Trophoblast cell (in vitro differentiated cells and primary cell): ENCODE results near the gene KAT6B.

ENCODE experiments used
- DNase-seq, 2 donors: peaks; one replicate each; pipeline ENCODE4 v3.0.0-alpha.2; 2016
- H2AFZ ChIP-seq: 2 replicates; pipeline ENCODE4 v1.6.1; 2013; ENCODE audit warnings: low read length, moderate library complexity, mild to moderate bottlenecking; ENCODE audit not compliant: insufficient read depth, poor library complexity
- H2AK5ac ChIP-seq: 2 replicates; pipeline ENCODE4 v1.6.1; 2013; ENCODE audit warnings: mild to moderate bottlenecking, low read length
- H2BK120ac ChIP-seq: 2 replicates; pipeline ENCODE4 v1.6.1; 2013; ENCODE audit warnings: low read length, mild to moderate bottlenecking, moderate library complexity; ENCODE audit not compliant: insufficient read depth, poor library complexity
- H2BK12ac ChIP-seq: 2 replicates; pipeline ENCODE4 v1.6.1; 2013; ENCODE audit warnings: mild to moderate bottlenecking, low read length, moderate library complexity
- H2BK5ac ChIP-seq: 2 replicates; pipeline ENCODE4 v1.6.1; 2013; ENCODE audit warnings: low read length, low read depth, moderate library complexity, mild to moderate bottlenecking; ENCODE audit not compliant: poor library complexity
- H3K14ac ChIP-seq: 2 replicates; pipeline ENCODE4 v1.6.1; 2013; ENCODE audit warnings: mild to moderate bottlenecking, low read length
- H3K18ac ChIP-seq: 2 replicates; pipeline ENCODE4 v1.6.1; 2013; ENCODE audit warnings: mild to moderate bottlenecking, low read length
- H3K23ac ChIP-seq: 2 replicates; pipeline ENCODE4 v1.6.1; 2013; ENCODE audit warnings: low read length
- H3K27ac ChIP-seq: 2 replicates; pipeline ENCODE4 v1.5.1; 2013; ENCODE audit warnings: low read depth, mild to moderate bottlenecking, inconsistent platforms, low read length, moderate library complexity
- H3K27me3 ChIP-seq: 2 replicates; pipeline ENCODE4 v1.6.1; 2013; ENCODE audit warnings: inconsistent platforms, mild to moderate bottlenecking, low read length, moderate library complexity; ENCODE audit not compliant: insufficient read depth
- H3K36me3 ChIP-seq, 2 experiments: 1 replicate in 1 of 2; 2 replicates in 1 of 2; pipeline ENCODE4 v1.6.1; 2013; ENCODE audit warnings: low read length in 2 of 2, mild to moderate bottlenecking in 2 of 2, moderate library complexity in 1 of 2; ENCODE audit not compliant: insufficient read depth in 2 of 2, control insufficient read depth in 1 of 2
- H3K4ac ChIP-seq: 2 replicates; pipeline ENCODE4 v1.6.1; 2013; ENCODE audit warnings: low read depth, mild to moderate bottlenecking, low read length, moderate library complexity
- H3K4me1 ChIP-seq, 2 experiments: 1 replicate in 1 of 2; 2 replicates in 1 of 2; pipeline ENCODE4 v1.6.1; 2013; ENCODE audit warnings: low read length in 2 of 2, mild to moderate bottlenecking in 2 of 2, moderate library complexity in 1 of 2; ENCODE audit not compliant: insufficient read depth in 2 of 2, control insufficient read depth in 1 of 2
- H3K4me2 ChIP-seq: 2 replicates; pipeline ENCODE4 v1.6.1; 2013; ENCODE audit warnings: inconsistent platforms, mild to moderate bottlenecking, low read length, moderate library complexity
- H3K4me3 ChIP-seq: 2 replicates; pipeline ENCODE4 v1.5.1; 2013; ENCODE audit warnings: mild to moderate bottlenecking, low read depth, low read length, inconsistent platforms
- H3K79me1 ChIP-seq: one replicate; pipeline ENCODE4 v1.6.1; 2013; ENCODE audit warnings: low read length
- H3K79me2 ChIP-seq: 2 replicates; pipeline ENCODE4 v1.6.1; 2013; ENCODE audit warnings: low read length, mild to moderate bottlenecking; ENCODE audit not compliant: control insufficient read depth, insufficient read depth, poor library complexity
- H3K9ac ChIP-seq: 2 replicates; pipeline ENCODE4 v1.6.1; 2013; ENCODE audit warnings: mild to moderate bottlenecking, low read length
- H3K9me3 ChIP-seq: 2 replicates; pipeline ENCODE4 v1.6.1; 2013; ENCODE audit warnings: low read depth, mild to moderate bottlenecking, control low read depth, inconsistent platforms, low read length; ENCODE audit not compliant: insufficient read depth
- H4K12ac ChIP-seq: 2 replicates; pipeline ENCODE4 v1.6.1; 2013; ENCODE audit warnings: low read depth, mild to moderate bottlenecking, low read length, moderate library complexity
- H4K8ac ChIP-seq: 2 replicates; pipeline ENCODE4 v1.6.1; 2013; ENCODE audit warnings: low read depth, mild to moderate bottlenecking, low read length, moderate library complexity
- H4K91ac ChIP-seq: one replicate; pipeline ENCODE4 v1.6.1; 2013; ENCODE audit warnings: low read depth, mild to moderate bottlenecking, low read length, moderate library complexity
- WGBS: extraction: QIAGEN DNeasy Blood & Tissue Kit; methylation state at CpG from one replicate; pipeline ENCODE4 v1.1.7; 2013; ENCODE audit warnings: missing lambda C conversion rate; ENCODE audit not compliant: insufficient read length, insufficient coverage; ENCODE audit errors: extremely low coverage; 5-methylcytosine and 5-hydroxymethylcytosine counted together

Gene KAT6B

DNA sequence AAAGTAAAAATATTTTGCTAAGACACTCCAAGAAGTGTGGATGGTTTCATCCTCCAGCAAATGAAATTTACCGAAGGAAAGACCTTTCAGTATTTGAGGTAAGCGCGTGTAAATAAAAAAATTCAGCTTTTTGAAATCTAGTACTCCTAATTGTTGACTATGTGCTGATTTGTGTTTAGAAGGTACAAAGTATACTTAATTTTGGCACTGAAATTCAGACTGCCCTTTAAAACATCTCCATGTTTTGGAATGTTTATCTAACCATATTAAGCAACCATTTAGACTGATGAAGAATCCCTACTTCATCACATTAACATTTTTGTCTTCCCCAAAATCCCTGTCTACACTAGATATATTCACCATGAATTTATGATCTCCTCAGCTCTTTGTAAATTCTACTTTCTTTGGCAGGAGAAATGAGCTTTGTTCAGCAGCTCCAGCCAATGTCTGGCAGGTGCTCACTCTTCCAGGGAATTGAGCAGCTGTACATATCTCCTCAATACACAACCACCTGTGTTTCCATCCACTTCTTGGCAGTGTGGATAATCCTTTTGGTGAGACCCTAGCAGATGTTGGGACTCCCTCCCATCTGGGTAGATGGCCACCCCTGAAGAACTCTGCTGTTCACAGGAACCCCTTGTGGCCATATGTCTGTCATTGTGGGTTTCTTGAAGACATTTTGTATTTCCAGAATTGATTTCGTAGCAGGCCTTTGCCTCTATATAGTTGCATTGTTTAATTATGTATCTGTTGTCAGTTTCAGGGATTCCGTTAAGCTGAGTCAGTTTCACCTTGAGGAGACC is 155.6 kb downstream of the KAT6B start:
- H2AFZ ChIP-seq: no peak overlapping the region
- H3K79me2 ChIP-seq: no peaks in the 10 kb centered on the region
- H2AK5ac ChIP-seq: no peak overlapping the region
- H3K23ac ChIP-seq: no peak overlapping the region
- no peak overlapping the region for H3K4me3 ChIP-seq
- H3K14ac ChIP-seq: no peak overlapping the region
- no peak overlapping the region for H3K18ac ChIP-seq
- H3K27me3 ChIP-seq: no peaks in the 10 kb centered on the region
- H3K9ac ChIP-seq: no peak overlapping the region
- no peak overlapping the region for H3K27ac ChIP-seq
- no peak for DNase-seq
- peaks cover 0 to 1% of the 10 kb centered on the region in 2 experiments for H3K36me3 ChIP-seq
- no peak overlapping the region for H2BK12ac ChIP-seq
- no peak overlapping the region for H3K4me2 ChIP-seq
- H3K9me3 ChIP-seq: no peaks in the 10 kb centered on the region
- no peak overlapping the region for H4K8ac ChIP-seq
- no peaks in the 10 kb centered on the region for H3K4me1 ChIP-seq
- H3K4ac ChIP-seq: no peak overlapping the region
- no peak overlapping the region for H4K91ac ChIP-seq
- no peak overlapping the region for H4K12ac ChIP-seq
- WGBS: no CpG with 5 or more reads among the region's 5 CpGs
- H3K79me1 ChIP-seq: no peaks in the 10 kb centered on the region
- H2BK5ac ChIP-seq: no peak overlapping the region
- H2BK120ac ChIP-seq: no peak overlapping the region

DNA sequence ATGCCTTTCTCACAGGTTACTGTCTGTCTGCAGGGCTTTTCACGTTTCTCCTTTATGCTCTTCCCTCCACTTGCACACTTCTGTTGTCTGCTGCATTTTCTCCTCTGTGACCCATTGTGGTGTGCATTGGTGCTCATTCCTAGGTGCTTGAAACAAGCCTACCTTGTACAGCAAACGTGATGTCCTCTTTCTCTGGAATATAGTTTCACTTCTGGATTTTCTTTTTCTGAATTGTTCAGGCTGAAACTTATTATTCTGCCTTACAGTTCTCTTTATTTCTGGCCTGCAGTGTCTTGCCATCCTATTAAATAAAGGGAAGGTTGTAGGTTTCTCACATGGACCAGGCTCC is 156.2 kb downstream of the KAT6B start:
- Histone ChIP-seq H3K9ac (no peak overlapping the region), H3K79me2 (no peaks in the 10 kb centered on the region), H3K36me3 (peaks cover 0 to 1% of the 10 kb centered on the region in 2 experiments), H2BK5ac (no peak overlapping the region), H3K4ac (no peak overlapping the region), H3K27me3 (no peaks in the 10 kb centered on the region), H4K91ac (no peak overlapping the region), H2BK120ac (no peak overlapping the region), H2BK12ac (no peak overlapping the region), H3K27ac (no peak overlapping the region), H3K4me2 (no peak overlapping the region), H4K8ac (no peak overlapping the region), H3K4me1 (no peaks in the 10 kb centered on the region), H3K23ac (no peak overlapping the region), H3K4me3 (no peak overlapping the region), H3K9me3 (no peaks in the 10 kb centered on the region), H3K18ac (no peak overlapping the region), H3K79me1 (no peaks in the 10 kb centered on the region), H2AK5ac (no peak overlapping the region), H3K14ac (no peak overlapping the region), H2AFZ (no peak overlapping the region), H4K12ac (no peak overlapping the region)
- no peak for DNase-seq
- WGBS: no CpG with 5 or more reads among the region's 2 CpGs

DNA sequence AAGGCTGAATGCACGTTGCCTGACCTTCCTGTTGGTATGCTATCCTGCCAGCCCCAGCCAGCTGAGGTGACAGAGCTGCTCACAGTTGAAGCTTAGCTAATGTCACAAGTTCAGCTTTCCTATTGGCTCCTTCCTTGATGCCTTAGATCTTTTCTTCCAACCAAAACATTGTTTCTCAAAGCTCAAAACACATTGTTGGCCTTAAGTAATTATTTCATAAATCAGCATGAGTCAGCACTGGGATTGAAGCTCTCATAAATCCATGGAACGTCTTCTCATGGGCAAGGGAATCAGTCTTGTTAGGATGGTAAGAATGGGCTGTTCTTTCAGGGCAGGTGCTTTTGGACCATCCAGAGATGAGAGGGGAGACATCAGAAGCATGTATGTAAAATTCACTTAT is 157.0 kb downstream of the KAT6B start:
- H3K79me2 ChIP-seq: no peaks in the 10 kb centered on the region
- H4K8ac ChIP-seq: no peak overlapping the region
- no peak overlapping the region for H3K4me3 ChIP-seq
- H2AK5ac ChIP-seq: no peak overlapping the region
- no peak overlapping the region for H4K12ac ChIP-seq
- DNase-seq: no peak
- H3K36me3 ChIP-seq: peaks cover 0 to 1% of the 10 kb centered on the region in 2 experiments
- H3K27ac ChIP-seq: no peak overlapping the region
- H2BK12ac ChIP-seq: no peak overlapping the region
- no CpG with 5 or more reads among the region's 2 CpGs for WGBS
- no peaks in the 10 kb centered on the region for H3K79me1 ChIP-seq
- H3K4me2 ChIP-seq: no peak overlapping the region
- H3K9me3 ChIP-seq: no peaks in the 10 kb centered on the region
- no peak overlapping the region for H3K9ac ChIP-seq
- H3K27me3 ChIP-seq: no peaks in the 10 kb centered on the region
- H3K23ac ChIP-seq: no peak overlapping the region
- no peak overlapping the region for H2BK5ac ChIP-seq
- no peak overlapping the region for H2AFZ ChIP-seq
- H2BK120ac ChIP-seq: no peak overlapping the region
- H4K91ac ChIP-seq: no peak overlapping the region
- no peak overlapping the region for H3K14ac ChIP-seq
- no peak overlapping the region for H3K18ac ChIP-seq
- no peak overlapping the region for H3K4ac ChIP-seq
- no peaks in the 10 kb centered on the region for H3K4me1 ChIP-seq

DNA sequence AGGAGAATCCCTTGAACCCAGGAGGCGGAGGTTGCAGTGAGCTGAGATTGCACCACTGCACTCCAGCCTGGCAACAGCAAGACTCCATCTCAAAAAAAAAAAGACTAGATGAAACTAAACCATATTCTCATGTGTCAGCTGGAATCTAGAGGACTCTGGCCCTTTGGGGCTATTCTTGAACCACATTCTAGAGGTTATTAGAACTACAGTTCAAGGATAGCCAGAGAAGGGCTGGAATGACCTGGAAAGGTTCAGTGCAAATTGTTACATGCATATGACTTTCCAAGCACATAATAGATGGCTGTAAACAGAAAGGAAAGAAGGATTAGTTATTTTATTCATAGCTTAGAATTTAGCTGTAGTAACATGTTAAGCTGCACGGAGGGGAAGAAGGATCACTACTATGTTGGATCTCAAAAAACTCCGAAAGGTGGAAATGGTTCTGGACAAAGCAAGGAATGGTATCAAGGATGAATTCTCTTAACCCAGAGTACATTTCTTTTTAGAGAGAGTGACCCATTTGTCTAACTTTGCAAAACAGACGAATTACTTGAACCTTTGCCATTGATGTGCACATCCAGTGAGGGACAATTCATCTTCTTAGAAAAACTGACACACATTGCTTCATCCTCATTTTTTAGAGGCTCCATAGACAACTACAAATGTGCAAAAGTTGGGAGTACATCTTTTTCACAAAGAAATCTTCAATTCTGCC is 161.1 kb downstream of the KAT6B start:
- Histone ChIP-seq H3K36me3 (peaks cover 0 to 1% of the 10 kb centered on the region in 2 experiments), H3K4me2 (no peak overlapping the region), H2AK5ac (no peak overlapping the region), H3K79me1 (no peaks in the 10 kb centered on the region), H2BK12ac (no peak overlapping the region), H3K4ac (no peak overlapping the region), H4K8ac (no peak overlapping the region), H3K4me1 (no peaks in the 10 kb centered on the region), H3K9ac (no peak overlapping the region), H4K91ac (no peak overlapping the region), H3K9me3 (no peaks in the 10 kb centered on the region), H3K27me3 (no peaks in the 10 kb centered on the region), H3K14ac (no peak overlapping the region), H3K79me2 (no peaks in the 10 kb centered on the region), H2BK5ac (no peak overlapping the region), H4K12ac (no peak overlapping the region), H3K18ac (no peak overlapping the region), H2BK120ac (no peak overlapping the region), H3K23ac (no peak overlapping the region), H3K4me3 (no peak overlapping the region), H3K27ac (no peak overlapping the region), H2AFZ (no peak overlapping the region)
- DNase-seq: no peak
- WGBS: no CpG with 5 or more reads among the region's 4 CpGs
